ENCODE measurements around the gene AMDHD2.

DNA sequence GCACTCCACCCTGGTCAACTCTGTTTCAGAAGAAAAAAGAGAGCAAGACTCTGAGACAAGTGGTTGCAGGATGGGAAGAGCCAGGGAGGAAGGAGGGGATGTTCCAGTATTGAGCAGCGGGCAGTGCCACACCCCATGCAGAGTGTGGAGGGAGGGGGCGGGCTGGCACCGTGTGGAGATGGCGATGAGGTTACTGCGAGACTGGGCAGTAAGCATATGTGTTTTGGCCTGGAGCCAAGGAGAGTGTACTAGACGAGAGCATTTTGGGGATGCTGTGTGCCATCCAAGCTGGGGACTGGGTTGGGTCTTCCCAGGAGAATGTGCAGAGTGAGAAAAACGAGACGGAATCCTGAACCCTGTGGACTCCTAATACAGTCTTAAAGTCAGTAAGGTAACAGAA is 41.9 kb upstream of the AMDHD2 start:
- TF ChIP-seq ZNF274 (IDR thresholded peaks at IDR 0.05; ENCODE audit: low read depth, low read length) = no peak
- no peak for TF ChIP-seq SUZ12 (IDR thresholded peaks at IDR 0.05; ENCODE audit: extremely low read depth, insufficient read depth, insufficient read length)
